ENCODE results near the gene SCGB1D4.

- no peak for TF ChIP-seq EZH2 (IDR thresholded peaks at IDR 0.05; ENCODE audit: borderline replicate concordance, insufficient read depth, low read length, poor library complexity, severe bottlenecking)
- no peak for TF ChIP-seq CTCF (IDR thresholded peaks at IDR 0.05; ENCODE audit: poor library complexity, severe bottlenecking)
- TF ChIP-seq POLR2AphosphoS5 (IDR thresholded peaks at IDR 0.05), result no peak
Observed at GRCh38 chr11:62273284-62273683, 25.6 kb downstream of the SCGB1D4 start.

Data from neural cell (in vitro differentiated cells).